Stomach (tissue), 4 donors: ENCODE measurements around the gene AGAP1.

ENCODE experiments used
- CTCF ChIP-seq, 7 experiments: fragments of 450-650 bp in 4 of 7; fragments of 200-600 bp in 3 of 7; sonication (generic) in 3 of 7; IDR thresholded peaks; one replicate each; pipeline ENCODE4 v1.5.1; 2016 to 2019; ENCODE audit warnings: antibody characterized with exemption in 7 of 7, control low read depth in 2 of 7, mild to moderate bottlenecking in 1 of 7
- POLR2A ChIP-seq, 4 donors: fragments of 450-650 bp; IDR thresholded peaks; one replicate each; pipeline ENCODE4 v1.6.1; 2016; ENCODE audit warnings: antibody characterized with exemption in 4 of 4, control low read depth in 2 of 4, mild to moderate bottlenecking in 1 of 4, moderate library complexity in 1 of 4
- POLR2AphosphoS5 ChIP-seq, 3 donors: sonication (generic); formaldehyde crosslinking; IDR thresholded peaks; one replicate each; pipeline ENCODE4 v1.6.1; 2016; ENCODE audit warnings: antibody characterized with exemption in 3 of 3

GRCh38 chr2:236033462-236033861, 539.6 kb downstream of the AGAP1 start:
- TF ChIP-seq POLR2A (IDR thresholded peaks at IDR 0.05) (no peak), CTCF (IDR thresholded peaks at IDR 0.05) (no peak), POLR2AphosphoS5 (IDR thresholded peaks at IDR 0.05) (no peak)
